IPS-11a (cell line): ENCODE measurements around the gene SPATS2L.

ENCODE experiments used
- H3K4me3 ChIP-seq: one replicate; pipeline ENCODE4 v1.5.1; 2013; ENCODE audit warnings: low read depth, low read length, control low read depth

SPATS2L gene

DNA sequence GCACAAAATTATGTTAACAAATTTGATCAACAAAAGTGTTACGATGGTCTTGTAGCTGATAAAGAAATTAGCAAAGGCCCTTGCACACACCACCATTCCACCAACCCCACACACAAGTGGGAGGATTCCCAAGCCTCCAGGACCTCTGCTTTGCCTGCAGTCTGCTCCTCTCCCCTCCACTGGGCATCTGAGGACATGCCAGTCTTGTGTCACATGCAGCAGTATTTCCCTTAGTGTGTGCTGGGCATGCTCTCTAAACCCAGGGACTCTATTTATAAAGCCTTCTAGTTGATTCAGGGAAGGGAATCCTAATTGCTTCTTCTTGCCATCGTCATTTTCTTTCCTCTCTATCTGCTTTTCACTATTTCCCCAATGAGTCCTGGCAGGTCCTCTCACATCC is 150.1 kb downstream of the SPATS2L start:
- H3K4me3 ChIP-seq = no peak overlapping the region

DNA sequence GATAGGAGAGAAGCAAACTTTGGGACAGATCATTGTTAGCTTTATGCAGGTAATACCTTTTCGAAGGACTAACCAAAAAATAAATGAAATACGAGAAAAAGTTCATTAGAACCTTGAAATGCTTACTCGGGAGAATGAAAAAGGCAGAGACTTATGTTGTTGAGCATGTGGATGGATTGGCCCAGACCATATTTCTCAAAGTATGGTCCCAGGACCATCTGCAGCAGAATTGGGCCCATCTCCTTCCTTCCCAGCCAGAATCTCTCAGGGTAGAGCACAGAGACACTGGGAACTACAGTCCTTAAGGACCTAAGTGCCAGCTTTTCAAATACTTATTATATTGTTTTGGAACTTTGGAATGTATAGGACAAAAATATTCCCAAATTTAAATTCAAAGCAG is 152.6 kb downstream of the SPATS2L start:
- no peak overlapping the region for H3K4me3 ChIP-seq

DNA sequence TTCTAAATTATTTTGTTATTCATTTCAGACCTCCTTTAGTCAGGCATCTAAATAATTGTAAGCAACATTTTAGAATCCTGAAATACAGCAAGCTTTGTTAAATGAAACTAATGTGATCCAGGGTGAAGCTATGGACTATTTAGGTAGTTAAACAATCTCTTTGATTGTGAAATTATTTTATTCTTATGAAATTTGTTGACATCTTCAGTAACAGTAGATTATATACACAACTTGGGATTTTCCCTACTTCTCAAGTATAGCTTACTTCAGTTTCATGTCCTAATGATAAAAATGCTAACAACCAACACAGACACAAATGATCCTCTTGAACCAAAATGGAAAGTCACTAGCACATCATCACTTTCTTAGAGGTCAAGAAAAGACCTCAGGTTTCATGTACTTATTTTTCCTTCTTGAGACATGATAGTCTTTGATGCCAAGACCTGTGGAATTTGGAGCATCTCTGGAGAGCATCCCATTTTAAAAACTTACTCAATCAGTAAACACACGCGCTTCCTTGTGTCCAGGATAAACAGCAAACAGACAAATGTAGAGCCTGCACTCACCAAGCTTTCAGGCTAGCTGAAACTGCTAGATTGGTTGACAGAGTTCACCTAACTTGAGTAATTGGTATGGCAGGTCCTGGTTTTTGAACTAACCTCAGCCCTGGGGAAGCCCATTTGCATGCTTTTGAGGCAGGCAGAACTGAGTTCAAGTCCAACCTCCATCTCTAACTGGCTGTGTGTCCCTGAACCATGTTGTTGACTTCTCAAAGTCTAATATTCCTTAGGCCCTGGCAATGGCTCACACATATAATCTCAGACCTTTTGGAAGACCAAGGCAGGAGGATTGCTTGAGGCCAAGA is 155.6 kb downstream of the SPATS2L start:
- H3K4me3 ChIP-seq = no peak overlapping the region

DNA sequence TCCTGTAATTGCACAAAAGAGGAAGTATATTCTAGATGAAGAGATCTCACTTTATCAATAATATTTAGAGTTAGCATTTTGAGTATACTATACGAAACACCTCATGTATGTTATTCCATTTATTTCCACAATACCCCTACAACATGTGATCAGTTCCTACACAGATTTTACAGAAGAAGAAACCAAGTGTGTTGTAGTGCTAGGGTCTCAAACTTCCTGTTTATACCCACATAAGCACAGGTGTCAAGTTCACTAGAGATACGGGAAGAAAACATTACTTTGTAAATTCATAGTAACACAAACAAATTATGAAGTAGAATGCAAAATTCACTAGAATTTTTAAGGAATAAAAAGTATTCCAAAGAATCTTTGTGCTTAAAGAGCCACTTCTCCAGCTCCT is 157.0 kb downstream of the SPATS2L start:
- H3K4me3 ChIP-seq = no peak overlapping the region

DNA sequence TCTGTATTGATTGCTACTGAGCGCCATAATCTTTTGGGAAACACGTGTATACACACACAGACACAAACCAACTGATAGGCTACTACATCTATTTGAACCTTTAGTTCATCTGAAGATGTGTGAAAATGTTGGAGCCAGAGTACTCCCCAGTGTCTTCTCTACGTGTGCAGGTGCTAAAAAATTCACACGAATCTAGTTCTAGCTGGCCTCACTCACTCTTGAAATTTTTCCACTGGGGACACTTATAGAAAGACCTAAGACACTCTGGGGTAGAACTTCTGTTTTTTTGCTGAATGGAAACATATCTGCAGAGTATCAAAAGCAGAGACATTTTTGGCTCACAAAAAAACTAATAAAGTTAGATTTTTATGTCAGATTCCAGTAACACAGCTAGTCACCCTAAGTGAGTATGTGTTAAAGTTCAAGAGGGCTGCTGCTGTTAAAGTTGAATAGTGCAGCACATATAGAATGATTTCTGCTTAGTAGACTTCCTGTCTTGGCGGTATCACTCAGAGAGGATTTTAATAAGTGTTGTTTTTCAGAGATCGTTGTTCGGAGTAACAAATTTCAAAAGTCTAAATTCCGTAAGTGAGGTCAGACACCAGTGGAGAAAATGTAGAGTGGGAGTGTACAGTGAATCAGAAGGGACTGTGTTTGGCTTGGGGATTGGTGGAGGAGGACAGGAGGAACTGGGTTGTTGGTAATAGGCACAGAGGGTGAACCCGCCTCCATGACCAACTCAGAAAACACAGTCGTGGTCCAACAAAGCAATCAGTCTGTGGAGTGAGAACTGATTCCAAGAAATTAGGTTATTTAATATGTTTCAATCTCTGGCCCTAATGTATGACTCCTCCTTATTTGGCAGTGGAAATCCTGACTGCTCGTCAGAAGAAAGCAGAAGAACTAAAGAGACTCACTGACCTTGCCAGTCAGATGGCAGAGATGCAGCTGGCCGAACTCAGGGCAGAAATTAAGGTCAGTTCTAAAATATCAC is 160.2 kb downstream of the SPATS2L start:
- no peak overlapping the region for H3K4me3 ChIP-seq

DNA sequence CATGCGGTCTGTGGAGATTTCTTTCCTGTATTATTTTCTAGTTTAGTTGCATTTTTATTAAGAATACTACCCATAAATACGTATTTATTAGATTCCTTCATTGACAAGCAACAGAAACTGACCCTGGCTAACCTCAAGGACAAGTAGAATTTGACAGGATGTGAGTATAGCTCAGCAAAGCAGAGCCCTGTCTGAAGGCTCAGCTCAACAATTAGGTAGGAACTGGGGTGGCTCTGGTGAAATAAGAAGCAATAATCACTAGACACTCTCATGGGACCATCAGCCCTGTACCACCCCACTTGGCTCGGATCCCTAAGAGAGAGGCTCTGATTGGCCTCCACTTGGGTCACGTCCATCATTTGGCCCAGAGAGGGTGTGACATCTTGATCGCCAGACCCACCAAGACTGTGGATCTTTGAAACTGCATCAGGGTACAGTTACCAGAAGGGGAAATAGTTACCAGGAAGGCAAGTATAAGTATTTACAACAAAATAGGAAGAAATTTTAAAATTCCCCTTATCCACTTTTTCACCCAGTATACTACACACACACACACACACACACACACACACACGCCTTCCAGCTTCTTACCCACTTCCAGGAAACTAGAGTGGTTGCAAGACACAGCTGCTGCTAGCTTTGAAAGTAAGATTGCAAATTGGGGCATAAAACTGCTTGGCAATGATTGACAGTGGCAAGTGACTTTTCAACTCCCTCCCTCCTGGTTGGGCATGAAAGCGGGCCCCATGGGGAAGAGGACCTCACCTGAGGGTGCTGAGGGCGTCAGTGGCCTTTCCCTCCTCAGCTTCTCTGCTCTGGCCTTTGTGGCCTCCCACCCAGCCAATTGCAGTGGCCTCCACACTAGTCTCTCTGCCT is 161.6 kb downstream of the SPATS2L start:
- no peak overlapping the region for H3K4me3 ChIP-seq

DNA sequence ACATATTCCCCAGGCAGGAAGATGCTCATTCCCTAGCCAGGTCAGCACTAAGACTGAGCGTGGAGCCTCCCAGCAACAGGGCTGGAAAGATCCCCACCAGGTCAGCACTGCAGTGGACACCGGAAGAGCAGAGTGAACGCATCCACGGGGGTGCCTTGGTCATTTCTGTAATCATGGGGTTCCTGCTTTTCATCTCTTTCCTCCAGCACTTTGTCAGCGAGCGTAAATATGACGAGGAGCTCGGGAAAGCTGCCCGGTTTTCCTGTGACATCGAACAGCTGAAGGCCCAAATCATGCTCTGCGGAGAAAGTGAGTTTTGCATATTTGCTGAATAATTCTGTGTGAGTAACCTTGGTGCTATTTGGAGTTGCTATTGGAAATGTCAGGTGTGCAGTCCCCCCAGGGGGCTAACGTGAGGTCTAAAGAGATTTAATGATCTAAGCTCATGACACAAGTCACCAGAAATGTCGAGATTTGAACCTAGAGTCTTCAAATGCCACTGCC is 163.3 kb downstream of the SPATS2L start:
- H3K4me3 ChIP-seq = no peak overlapping the region

DNA sequence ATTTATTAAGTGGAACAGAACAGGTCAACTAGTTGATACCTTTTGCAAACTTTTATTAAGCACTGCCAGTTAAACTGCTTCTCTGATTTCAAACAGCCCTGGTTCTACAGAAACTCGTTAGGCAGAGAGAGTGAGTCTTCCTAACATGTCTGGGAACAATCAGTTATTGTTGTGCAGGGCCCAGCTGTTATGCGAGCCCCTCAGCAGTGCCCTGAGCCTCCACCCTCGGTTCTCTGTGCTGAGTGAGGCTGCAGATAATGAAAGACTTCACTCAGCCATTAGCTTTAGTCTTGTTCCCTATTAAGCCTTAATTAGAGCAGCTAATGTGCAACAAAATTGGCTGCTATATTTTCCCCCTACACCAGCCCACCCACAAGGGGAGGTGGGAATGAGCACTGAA is 163.7 kb downstream of the SPATS2L start:
- H3K4me3 ChIP-seq = no peak overlapping the region

DNA sequence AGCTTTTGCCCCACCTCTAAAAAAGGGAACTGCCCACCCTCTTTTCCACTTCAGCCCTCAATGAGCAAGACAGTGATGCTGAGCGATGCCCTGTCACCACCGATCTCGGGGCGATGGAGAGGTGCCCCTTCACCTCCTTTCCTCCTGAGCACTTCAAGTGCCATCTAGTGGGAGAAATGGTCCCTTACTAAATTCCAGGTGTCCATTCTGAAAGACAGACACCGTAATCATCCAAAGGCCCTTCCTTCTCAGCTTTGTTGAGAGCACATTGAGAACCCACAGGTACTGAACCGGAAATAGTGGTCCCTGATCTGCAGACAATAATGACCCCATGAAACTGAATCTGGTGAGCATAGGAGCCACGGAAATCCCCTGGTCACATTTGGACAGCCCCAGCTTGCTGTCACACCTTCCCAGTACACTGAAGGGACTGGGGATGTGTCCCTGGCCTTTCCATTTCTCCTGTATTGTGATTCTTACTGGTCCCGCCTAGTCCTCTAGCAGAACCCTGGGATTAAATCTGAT is 164.9 kb downstream of the SPATS2L start:
- H3K4me3 ChIP-seq = no peak overlapping the region

DNA sequence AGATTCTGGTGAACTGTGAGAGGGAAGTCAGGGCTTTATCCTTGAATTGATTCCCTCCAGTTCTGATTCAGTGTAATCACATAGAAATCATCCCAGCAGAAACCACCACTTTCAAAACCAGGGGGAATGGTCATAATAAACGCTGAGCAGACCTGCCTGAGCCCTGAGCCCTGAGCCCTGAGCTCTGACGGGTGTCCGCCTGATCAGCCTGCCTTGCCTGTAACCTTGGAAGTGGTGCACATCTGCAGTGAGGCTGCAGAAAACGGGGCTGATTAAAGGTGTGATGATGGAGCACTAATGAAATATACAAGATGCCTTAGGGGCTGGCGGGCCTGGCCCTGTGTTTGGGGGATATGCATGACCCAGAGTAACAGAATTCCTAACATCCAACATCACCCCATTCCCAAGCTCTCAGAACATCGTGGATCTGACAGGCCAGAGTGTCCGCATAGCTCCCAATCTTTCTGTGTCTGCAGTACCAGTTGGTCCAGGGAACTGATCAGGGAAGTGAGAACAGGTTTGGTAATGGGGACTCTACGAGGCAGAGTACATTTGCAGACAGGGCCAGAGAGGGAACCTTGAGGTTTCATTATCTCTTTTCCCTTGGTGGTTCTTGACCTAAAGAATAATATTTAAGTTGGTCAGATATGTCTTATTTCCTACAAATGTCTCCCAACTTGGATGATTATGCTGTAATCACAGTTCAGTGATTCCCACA is 165.6 kb downstream of the SPATS2L start:
- H3K4me3 ChIP-seq = no peak overlapping the region

DNA sequence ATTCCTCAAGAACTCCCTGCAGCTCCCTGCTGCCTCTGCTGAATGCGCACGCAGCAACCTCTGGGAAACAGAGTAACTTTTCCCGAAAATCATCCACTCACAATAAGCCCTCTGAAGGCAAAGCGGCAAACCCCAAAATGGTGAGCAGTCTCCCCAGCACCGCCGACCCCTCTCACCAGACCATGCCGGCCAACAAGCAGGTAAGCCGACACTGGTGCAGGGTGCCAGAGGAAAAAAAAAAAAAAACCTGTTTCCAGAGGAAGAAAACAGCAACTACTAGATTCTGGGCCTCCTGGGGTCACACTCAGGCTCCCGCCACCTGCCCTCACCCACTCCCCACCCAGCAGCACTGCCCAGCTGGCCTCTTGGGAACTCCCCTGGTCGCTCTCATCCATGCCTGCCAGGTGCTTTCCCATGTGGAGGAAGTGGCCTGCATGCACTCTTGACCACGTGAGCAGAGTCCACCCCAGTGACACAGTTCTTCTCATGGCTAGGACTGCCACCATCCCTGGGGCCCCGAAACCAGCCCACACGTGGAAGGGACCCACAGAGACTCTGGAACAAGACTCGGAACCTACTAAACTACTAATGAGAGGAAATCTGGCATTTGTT is 166.5 kb downstream of the SPATS2L start:
- no peak overlapping the region for H3K4me3 ChIP-seq

DNA sequence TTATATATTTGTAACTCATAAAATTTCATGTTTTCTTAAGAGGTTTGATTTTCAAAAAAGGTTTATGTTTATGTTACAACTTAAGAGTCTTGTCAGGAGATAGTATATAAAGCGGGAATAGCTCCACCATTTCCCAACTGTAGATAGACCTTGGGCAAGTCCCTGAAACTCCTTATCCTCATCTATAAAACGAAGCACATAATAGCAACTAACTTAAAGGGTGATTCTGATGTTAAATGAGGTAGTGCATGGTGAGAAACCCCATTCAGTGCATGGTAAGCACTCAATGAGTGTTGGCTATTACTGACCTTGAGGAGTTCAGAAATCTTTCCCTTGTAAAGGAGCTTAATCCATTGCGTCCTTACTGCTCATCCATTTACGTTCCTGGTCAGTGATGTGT is 169.3 kb downstream of the SPATS2L start:
- no peak overlapping the region for H3K4me3 ChIP-seq

DNA sequence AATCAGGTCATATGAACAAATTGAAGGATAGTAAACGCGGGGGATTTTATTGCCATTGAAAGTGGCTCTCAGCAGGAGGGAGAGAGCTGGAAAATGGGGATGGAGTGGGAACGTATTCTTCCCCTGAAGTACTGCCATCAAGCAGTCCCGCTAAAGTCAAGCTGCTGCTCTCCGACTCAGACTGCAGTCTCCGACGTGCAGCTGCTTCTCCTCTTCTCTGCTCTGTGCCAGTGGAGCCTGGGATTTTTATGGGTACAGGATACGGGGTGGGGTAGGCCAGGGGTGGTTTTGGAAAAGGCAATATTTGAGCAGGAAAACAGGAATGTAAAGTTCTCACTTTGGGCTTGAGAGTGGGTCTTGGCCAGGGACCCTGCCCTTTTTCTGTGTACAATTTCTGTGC is 170.3 kb downstream of the SPATS2L start:
- H3K4me3 ChIP-seq = no peak overlapping the region

DNA sequence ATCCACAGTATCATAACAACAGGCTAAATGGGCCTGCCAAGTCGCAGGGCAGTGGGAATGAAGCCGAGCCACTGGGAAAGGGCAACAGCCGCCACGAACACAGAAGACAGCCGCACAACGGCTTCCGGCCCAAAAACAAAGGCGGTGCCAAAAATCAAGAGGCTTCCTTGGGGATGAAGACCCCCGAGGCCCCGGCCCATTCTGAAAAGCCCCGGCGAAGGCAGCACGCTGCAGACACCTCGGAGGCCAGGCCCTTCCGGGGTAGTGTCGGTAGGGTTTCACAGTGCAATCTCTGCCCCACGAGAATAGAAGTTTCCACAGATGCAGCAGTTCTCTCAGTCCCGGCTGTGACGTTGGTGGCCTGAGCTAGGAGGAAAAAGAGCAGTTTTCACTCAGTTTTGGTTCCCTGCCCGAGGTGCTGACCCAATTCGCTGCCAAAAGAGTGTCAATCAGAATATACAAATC is 171.2 kb downstream of the SPATS2L start:
- no peak overlapping the region for H3K4me3 ChIP-seq

DNA sequence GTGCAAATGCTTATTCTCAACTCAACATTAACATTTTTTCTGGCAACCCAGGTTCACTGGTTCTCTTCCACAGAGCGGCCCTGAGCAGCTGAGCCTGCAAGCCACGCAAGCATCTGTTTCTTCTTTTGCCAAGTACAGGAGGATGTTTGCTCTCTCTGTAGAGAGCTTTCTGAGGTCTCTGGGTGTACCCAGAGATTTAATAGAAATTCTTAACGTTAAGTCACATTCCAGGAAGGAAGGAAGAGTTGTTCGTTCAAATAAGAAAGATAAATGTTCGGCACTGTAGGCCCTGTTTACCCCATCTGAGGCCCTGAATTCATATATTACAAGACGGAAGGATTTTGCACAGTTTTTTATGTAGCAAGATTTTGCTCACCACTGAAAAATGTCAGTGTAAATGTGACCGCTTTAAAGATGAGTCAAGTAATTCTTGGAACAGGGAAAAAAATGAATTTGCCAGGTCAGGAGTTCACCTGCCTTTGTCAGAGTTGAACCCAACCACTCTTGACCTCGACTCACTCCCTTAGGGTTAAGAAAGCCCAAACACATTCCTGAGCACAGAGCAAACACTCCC is 173.3 kb downstream of the SPATS2L start:
- no peak overlapping the region for H3K4me3 ChIP-seq

DNA sequence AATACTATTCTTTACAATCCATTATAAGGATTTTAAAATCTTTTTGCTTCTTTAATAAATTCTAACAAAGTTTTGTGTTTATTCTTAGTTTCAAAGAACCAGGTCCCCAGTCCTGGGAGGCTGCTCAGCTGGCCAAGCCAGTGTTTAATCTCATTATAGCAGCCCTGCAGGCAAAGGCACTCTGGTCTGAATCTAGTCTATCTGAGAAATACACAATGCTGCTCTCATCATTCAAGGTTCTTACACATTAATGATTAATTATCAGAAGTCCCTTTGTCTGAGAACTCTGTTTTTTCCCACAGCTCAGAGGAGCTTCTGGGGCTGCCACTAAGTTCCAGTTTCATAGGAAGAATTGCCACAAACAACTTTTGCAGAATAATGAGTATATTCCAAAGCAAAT is 175.7 kb downstream of the SPATS2L start:
- no peak overlapping the region for H3K4me3 ChIP-seq

DNA sequence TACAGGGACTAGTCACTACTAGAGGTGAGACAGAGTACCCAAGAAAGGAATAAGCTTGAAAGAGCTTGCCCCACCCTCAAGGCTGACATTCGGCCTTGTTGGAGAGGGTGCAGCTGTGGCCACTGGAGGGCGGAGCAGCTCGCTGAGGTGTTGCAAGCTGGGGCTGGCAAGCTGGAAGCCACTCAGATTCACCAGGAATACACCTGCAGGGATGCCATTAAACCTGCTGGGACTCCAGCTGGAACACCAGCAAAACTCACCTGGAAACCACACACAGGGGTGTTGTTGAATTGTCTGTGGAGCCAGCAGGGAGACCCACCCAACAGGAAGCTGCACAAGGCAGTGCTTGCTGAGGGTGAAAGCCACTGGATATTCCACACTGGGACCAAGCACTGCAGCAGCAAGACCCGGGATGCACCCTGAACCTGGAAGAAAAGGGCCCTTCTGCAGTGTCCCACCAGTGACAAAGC is 177.3 kb downstream of the SPATS2L start:
- no peak overlapping the region for H3K4me3 ChIP-seq

DNA sequence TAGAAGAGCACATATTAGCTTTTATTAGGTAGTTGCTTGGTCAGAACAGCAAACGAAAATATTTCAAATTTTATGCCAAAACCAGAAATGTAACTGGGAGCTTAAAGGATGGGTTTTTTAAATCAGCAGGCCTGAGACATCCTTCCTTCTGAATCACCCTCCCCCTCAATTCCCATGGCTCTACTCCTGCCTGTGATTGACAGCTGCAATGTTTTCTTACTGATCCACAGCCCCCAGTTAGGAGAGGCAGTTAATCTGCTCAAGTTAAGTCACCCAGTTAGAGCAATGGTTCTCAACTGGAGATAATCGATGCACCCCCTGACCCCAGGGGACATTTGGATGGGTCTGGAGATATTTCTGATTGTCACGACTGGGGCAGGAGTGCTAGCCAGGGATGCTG is 178.4 kb downstream of the SPATS2L start:
- H3K4me3 ChIP-seq = no peak overlapping the region

DNA sequence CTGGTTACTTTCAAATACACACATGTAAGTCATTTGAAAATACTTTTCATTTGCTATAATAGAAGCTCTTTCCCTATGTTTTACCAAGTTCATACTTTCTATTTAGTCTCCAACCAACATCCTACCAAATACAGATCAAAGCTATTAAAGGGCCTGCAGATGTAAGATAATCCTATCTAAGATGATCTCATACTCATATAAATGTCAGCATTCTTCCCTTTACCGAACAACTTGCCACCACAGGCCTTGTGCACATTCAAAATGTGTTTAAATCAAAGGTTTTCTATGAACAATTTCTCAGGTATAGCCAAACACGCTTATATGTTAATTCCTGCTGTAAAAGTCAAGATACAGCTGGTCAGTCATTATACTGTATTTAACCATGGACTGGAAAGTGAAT is 180.0 kb downstream of the SPATS2L start:
- H3K4me3 ChIP-seq = no peak overlapping the region
